Activated CD4-positive, alpha-beta memory T cell treated with anti-CD3 and anti-CD28 coated beads, Interleukin-2, amount 10 ng/mL, durations not matched to agents 7 days and 5 days (primary cell): ENCODE results near the gene CMPK1. TPM values are rescaled to one million over a fixed set of nuclear protein-coding genes. Genes with fewer than 3 reads are reported as not detected.
A peak's percentile ranks its signal among the peaks of the same experiment; 100 is the strongest.

Experiments used
- CTCF ChIA-PET: fragments of 350-600 bp; sonication (Branson Sonifier 250); formaldehyde crosslinking; loops from one replicate; lab custom pipeline; 2021; ENCODE audit warnings: antibody characterized with exemption, inconsistent platforms; lab: Charles Lee
- POLR2A ChIA-PET: fragments of 350-600 bp; sonication (Branson Sonifier 250); formaldehyde crosslinking; loops from one replicate; lab custom pipeline; 2021; ENCODE audit warnings: antibody characterized with exemption; lab: Charles Lee
- DNase-seq: peaks from one replicate; pipeline ENCODE4 v3.0.0-alpha.2; 2020
- H3K27ac Mint-ChIP-seq: one replicate; pipeline ENCODE4 v1.8.0; 2021; ENCODE audit warnings: mild to moderate bottlenecking, mixed read lengths
- H3K27me3 Mint-ChIP-seq: one replicate; pipeline ENCODE4 v1.8.0; 2021; ENCODE audit warnings: mixed read lengths
- H3K36me3 Mint-ChIP-seq: one replicate; pipeline ENCODE4 v1.8.0; 2021; ENCODE audit warnings: low read depth, mixed read lengths
- H3K4me1 Mint-ChIP-seq: one replicate; pipeline ENCODE4 v1.8.0; 2021; ENCODE audit warnings: mixed read lengths
- H3K4me3 Mint-ChIP-seq: one replicate; pipeline ENCODE4 v1.8.0; 2021; ENCODE audit warnings: mild to moderate bottlenecking, mixed read lengths
- H3K9me3 Mint-ChIP-seq: one replicate; pipeline ENCODE4 v1.8.0; 2021; ENCODE audit warnings: mixed read lengths
- total RNA-seq, 2 experiments: library from RNA; stranded (reverse); gene quantifications; one replicate each; pipeline ENCODE4 v1.2.3, GENCODE V29; 2021

CMPK1 gene
- total RNA-seq, 2 experiments from 2014 or later: 99.3 to 106 TPM

GRCh38 chr1:47403321-47403910 is 69.8 kb downstream of the CMPK1 start:
- no peaks in the 10 kb centered on the region for H3K36me3 Mint-ChIP-seq
- H3K4me1 Mint-ChIP-seq: no peaks in the 10 kb centered on the region
- H3K27me3 Mint-ChIP-seq: peaks cover 16% of the 10 kb centered on the region
- no peak for DNase-seq
- H3K4me3 Mint-ChIP-seq: no peak overlapping the region
- POLR2A ChIA-PET: no interaction called here
- CTCF ChIA-PET: no interaction called here
- H3K9me3 Mint-ChIP-seq: no peaks in the 10 kb centered on the region
- H3K27ac Mint-ChIP-seq: no peak overlapping the region

DNA sequence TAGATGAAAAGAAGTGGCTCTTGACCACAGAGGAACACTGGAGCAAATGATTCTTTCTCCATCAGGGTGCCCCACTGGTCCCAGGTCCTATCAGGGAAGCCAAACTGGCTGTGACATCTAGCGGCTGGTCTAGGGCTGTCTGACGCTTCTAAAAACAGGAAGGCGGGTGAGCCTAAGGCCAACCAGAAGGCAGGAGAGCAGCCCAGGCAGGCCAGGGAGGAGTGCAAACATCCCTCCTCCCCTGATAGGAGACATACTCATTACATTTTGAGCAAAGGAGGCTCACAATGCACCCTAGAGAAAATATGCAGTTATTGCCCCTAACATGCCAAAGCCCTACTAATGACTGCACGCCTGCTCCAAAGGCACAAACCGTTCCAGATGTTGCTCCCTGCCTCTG is 72.1 kb downstream of the CMPK1 start:
- no peaks in the 10 kb centered on the region for H3K36me3 Mint-ChIP-seq
- H3K27me3 Mint-ChIP-seq: peaks cover 21% of the 10 kb centered on the region
- CTCF ChIA-PET: interaction anchor here (0.9 kb wide), 1 partner anchor 32 kb away, joined by 4 read pairs; no protein-coding TSS in a partner anchor
- DNase-seq: no peak
- H3K4me3 Mint-ChIP-seq: no peak overlapping the region
- POLR2A ChIA-PET: no interaction called here
- H3K4me1 Mint-ChIP-seq: no peaks in the 10 kb centered on the region
- H3K9me3 Mint-ChIP-seq: no peaks in the 10 kb centered on the region
- no peak overlapping the region for H3K27ac Mint-ChIP-seq

GRCh38 chr1:47406966-47407365 is 73.4 kb downstream of the CMPK1 start:
- CTCF ChIA-PET: no interaction called here
- DNase-seq: no peak
- no peaks in the 10 kb centered on the region for H3K36me3 Mint-ChIP-seq
- H3K4me3 Mint-ChIP-seq: no peak overlapping the region
- H3K4me1 Mint-ChIP-seq: no peaks in the 10 kb centered on the region
- POLR2A ChIA-PET: no interaction called here
- H3K27ac Mint-ChIP-seq: no peak overlapping the region
- no peaks in the 10 kb centered on the region for H3K9me3 Mint-ChIP-seq
- H3K27me3 Mint-ChIP-seq: peaks cover 11% of the 10 kb centered on the region

DNA sequence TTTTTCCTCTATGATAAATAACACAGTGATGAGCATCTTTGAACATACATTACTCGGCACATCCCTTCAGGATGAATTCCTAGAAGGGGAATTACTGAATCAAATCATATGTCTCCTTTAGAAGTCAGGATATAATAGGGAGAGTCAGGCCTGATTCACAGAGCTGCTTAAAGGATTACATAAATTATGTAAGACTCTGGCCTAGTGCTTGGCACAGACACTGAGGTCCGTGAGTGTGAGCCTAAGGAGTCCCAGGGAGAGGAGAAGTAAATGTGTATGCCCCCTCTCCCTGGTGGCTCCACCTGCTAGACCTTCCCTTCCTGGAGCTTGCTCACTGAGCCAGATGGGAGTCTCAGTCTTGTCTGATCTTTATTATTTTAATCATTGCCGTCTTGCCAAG is 73.9 kb downstream of the CMPK1 start:
- no peak for DNase-seq
- Mint-ChIP-seq H3K4me1 (no peaks in the 10 kb centered on the region), H3K36me3 (no peaks in the 10 kb centered on the region), H3K4me3 (no peak overlapping the region), H3K27me3 (peaks cover 11% of the 10 kb centered on the region), H3K9me3 (no peaks in the 10 kb centered on the region), H3K27ac (no peak overlapping the region)
- ChIA-PET POLR2A (no interaction called here), CTCF (no interaction called here)

GRCh38 chr1:47409311-47410067 is 75.9 kb downstream of the CMPK1 start:
- peaks cover 19% of the 10 kb centered on the region for H3K27me3 Mint-ChIP-seq
- CTCF ChIA-PET: no interaction called here

GRCh38 chr1:47410068-47410455 is 76.5 kb downstream of the CMPK1 start:
- H3K9me3 Mint-ChIP-seq: no peaks in the 10 kb centered on the region
- peaks cover 22% of the 10 kb centered on the region for H3K27me3 Mint-ChIP-seq
- CTCF ChIA-PET: no interaction called here
- POLR2A ChIA-PET: no interaction called here
- DNase-seq: no peak
- no peaks in the 10 kb centered on the region for H3K4me1 Mint-ChIP-seq
- no peak overlapping the region for H3K4me3 Mint-ChIP-seq
- H3K27ac Mint-ChIP-seq: no peak overlapping the region
- no peaks in the 10 kb centered on the region for H3K36me3 Mint-ChIP-seq

More at GRCh38 chr1:47409311-47410067, 75.9 kb downstream of the CMPK1 start:
- no peak overlapping the region for H3K4me3 Mint-ChIP-seq
- POLR2A ChIA-PET: no interaction called here
- no peaks in the 10 kb centered on the region for H3K9me3 Mint-ChIP-seq
- no peak for DNase-seq
- no peaks in the 10 kb centered on the region for H3K4me1 Mint-ChIP-seq
- no peaks in the 10 kb centered on the region for H3K36me3 Mint-ChIP-seq
- no peak overlapping the region for H3K27ac Mint-ChIP-seq

DNA sequence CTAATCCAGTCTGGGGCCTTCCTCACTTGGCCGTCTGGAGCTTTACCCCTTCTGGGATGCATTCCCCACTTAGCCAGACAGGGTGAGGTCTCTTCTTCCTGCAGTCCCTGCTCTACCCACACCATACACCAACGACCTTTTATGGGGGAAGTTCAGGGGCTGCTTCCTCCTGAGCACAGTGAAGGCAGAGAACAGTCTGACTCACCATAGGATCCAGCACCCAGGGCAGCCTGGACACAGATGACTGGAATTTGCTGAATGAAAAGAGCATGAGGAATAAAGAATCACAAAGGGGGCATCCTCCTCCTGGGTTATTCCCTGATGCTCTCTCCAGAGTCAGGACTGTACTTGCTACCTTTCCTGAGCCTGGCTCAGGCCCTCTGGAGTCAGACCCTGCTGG is 77.8 kb downstream of the CMPK1 start:
- CTCF ChIA-PET: no interaction called here
- POLR2A ChIA-PET: no interaction called here
- Mint-ChIP-seq H3K4me3 (no peak overlapping the region), H3K9me3 (no peaks in the 10 kb centered on the region), H3K4me1 (peaks cover 3% of the 10 kb centered on the region), H3K27ac (no peak overlapping the region), H3K27me3 (peaks cover 27% of the 10 kb centered on the region), H3K36me3 (no peaks in the 10 kb centered on the region)
- DNase-seq: no peak

DNA sequence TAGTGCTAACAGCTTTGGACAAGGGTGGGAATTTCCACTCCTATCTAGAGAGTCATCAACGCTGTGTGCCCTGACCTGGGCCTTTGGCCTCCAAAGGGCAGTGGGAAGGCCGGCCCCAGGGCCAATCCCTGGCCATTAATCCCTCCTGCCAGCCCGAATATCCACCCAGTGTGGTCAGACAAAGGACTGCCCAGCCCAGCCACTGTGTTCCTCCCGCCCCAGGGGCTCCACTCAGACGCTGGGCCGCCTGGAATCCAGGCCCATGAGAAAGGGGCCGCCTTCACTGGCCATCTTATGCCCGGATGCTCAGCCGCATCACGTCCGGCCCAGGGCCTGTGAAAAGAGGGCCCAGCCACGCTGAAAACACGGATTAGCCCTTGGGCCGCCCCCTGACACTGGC is 78.8 kb downstream of the CMPK1 start:
- CTCF ChIA-PET: interaction anchor here (1.7 kb wide), 1 partner anchor 25 kb away, joined by 6 read pairs; the partner anchor contains the start of gene FOXD2
- Mint-ChIP-seq H3K27ac (no peak overlapping the region), H3K4me1 (peaks cover 7% of the 10 kb centered on the region), H3K27me3 (peaks cover 32% of the 10 kb centered on the region), H3K36me3 (no peaks in the 10 kb centered on the region), H3K4me3 (no peak overlapping the region), H3K9me3 (no peaks in the 10 kb centered on the region)
- no peak for DNase-seq
- POLR2A ChIA-PET: interaction anchor here (0.7 kb wide), 1 partner anchor 25 kb away, joined by 3 read pairs; the partner anchor contains the start of gene FOXD2

DNA sequence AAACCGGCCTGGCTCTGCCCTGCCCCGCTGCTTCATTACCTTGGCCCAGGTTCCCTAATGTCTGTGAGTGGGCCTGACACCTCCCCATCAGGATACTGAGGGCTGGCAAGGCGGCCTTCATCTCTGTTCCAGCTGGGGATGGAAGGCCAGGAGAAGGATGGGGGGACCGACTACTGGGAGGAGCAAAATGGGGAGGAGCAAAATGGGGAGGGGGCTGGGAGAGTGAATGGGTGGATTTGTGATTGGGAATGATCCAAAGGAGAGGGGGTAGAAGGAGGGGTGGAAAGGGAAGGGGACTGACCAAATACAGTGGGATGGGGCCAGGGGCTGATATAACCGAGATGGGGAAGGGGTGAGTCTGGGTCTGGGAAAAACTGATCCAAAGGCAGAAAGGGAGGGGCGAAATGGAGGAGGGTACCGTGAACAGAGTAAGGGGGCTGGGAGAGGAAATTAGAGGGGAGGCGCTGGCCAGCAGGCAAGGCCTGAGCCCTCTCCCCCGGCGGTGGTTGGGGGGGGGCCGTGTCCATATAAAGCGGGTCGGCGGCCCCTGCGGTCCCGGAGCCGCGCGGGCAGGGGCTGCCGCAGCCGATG is 82.2 kb downstream of the CMPK1 start, which contains the start of gene FOXE3:
Gene FOXE3, plus strand, starts transcription at position 558 of the 591 bp plus-strand sequence. Its CDS starts 31 bp downstream, at position 589.
- Mint-ChIP-seq H3K27ac (no peak within 1 kb of the TSS), H3K27me3 (peaks cover 45% of the 10 kb centered on the region)
- CTCF ChIA-PET: no interaction called here

GRCh38 chr1:47416319-47417169 is 83.0 kb downstream of the CMPK1 start:
- H3K4me1 Mint-ChIP-seq: peaks cover 10% of the 10 kb centered on the region
- CTCF ChIA-PET: interaction anchor here (0.8 kb wide), 1 partner anchor 20 kb away, joined by 3 read pairs; no protein-coding TSS in a partner anchor
- peak; percentile 21 for DNase-seq

More for the DNA sequence above, 82.2 kb downstream of the CMPK1 start, which contains the start of gene FOXE3:
- Mint-ChIP-seq H3K9me3 (no peaks in the 10 kb centered on the region), H3K36me3 (no peaks in the 10 kb centered on the region), H3K4me3 (peak within 1 kb of the TSS; percentile 36), H3K4me1 (peaks cover 10% of the 10 kb centered on the region)
- no peak for DNase-seq
- POLR2A ChIA-PET: no interaction called here

DNA sequence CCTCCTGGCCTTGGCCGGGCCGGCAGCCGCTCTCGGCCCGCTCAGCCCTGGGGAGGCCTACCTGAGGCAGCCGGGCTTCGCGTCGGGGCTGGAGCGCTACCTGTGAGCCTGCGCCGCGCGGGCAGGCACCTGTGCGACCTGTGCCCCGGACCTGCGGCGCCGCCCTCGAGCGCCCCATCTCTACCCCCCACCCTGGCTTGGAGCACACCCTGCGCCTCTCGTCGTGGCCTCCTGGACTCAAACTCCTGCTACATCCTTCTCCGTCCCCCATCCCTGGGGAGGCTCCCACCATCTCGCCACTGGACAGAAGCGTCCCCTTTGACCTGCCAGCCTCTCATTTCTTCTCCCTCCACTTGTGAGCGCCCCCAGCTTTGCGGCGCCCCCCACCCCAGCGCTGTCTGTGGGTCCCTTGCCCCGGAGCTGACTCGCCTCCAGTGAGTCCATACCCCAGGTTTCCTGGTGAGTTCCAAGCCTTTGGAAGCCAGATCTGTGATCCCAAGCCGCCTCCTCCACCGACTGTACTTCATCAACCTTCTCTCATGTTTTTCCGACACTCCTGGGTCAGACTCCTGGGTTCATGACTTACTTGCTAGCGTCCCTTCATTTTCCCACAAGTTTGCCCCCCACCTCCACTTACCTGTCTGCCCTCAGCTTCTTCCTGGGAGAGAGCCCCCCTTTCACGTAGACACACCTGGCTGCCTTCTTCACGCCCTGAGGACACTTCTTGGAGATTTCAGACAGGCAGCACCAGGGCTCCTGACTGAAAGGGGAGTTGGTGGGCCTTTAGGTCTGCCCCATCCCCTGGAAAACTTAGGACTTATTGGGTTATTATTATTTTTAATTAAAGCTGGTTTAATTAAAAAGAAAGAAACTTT is 83.8 kb downstream of the CMPK1 start:
- ChIA-PET CTCF (interaction anchor here (0.8 to 4.7 kb wide), 2 partner anchors 19 kb away, joined by 3 to 32 read pairs; partner anchors contain the start of gene FOXD2), POLR2A (no interaction called here)
- H3K4me3 Mint-ChIP-seq: no peak overlapping the region
- no peak for DNase-seq
- H3K36me3 Mint-ChIP-seq: no peaks in the 10 kb centered on the region
- H3K27ac Mint-ChIP-seq: no peak overlapping the region
- no peaks in the 10 kb centered on the region for H3K9me3 Mint-ChIP-seq
- peaks cover 45% of the 10 kb centered on the region for H3K27me3 Mint-ChIP-seq
- peaks cover 10% of the 10 kb centered on the region for H3K4me1 Mint-ChIP-seq

More at GRCh38 chr1:47416319-47417169, 83.0 kb downstream of the CMPK1 start:
- H3K27me3 Mint-ChIP-seq: peaks cover 45% of the 10 kb centered on the region
- H3K4me3 Mint-ChIP-seq: peak overlapping the region; percentile 36
- H3K27ac Mint-ChIP-seq: no peak overlapping the region
- POLR2A ChIA-PET: no interaction called here
- no peaks in the 10 kb centered on the region for H3K36me3 Mint-ChIP-seq
- H3K9me3 Mint-ChIP-seq: no peaks in the 10 kb centered on the region

GRCh38 chr1:47418122-47418521 is 84.5 kb downstream of the CMPK1 start:
- Mint-ChIP-seq H3K4me3 (no peak overlapping the region), H3K36me3 (no peaks in the 10 kb centered on the region)

More at GRCh38 chr1:47418122-47418521, 84.5 kb downstream of the CMPK1 start:
- Mint-ChIP-seq H3K27ac (no peak overlapping the region), H3K9me3 (no peaks in the 10 kb centered on the region), H3K4me1 (peaks cover 10% of the 10 kb centered on the region), H3K27me3 (peaks cover 45% of the 10 kb centered on the region)
- CTCF ChIA-PET: interaction anchor here (4.7 kb wide), 1 partner anchor 18 kb away, joined by 32 read pairs; the partner anchor contains the start of gene FOXD2
- POLR2A ChIA-PET: no interaction called here
- DNase-seq: no peak
